Activated naive CD8-positive, alpha-beta T cell treated with anti-CD3 and anti-CD28 coated beads for 36 hours (primary cell): ENCODE results near the gene SLC7A6. TPM values are rescaled to one million over a fixed set of nuclear protein-coding genes. Genes with fewer than 3 reads are reported as not detected.

ENCODE experiments used
- DNase-seq: peaks from one replicate; pipeline ENCODE4 v3.0.0; 2021
- H3K27ac Mint-ChIP-seq: one replicate; pipeline ENCODE4 v1.8.0; 2022; ENCODE audit warnings: mild to moderate bottlenecking, moderate library complexity, mixed read lengths
- H3K27me3 Mint-ChIP-seq: one replicate; pipeline ENCODE4 v1.8.0; 2022; ENCODE audit warnings: mild to moderate bottlenecking, mixed read lengths
- H3K36me3 Mint-ChIP-seq: one replicate; pipeline ENCODE4 v1.8.0; 2021; ENCODE audit warnings: mild to moderate bottlenecking, mixed read lengths
- H3K4me1 Mint-ChIP-seq: one replicate; pipeline ENCODE4 v1.8.0; 2021; ENCODE audit warnings: mixed read lengths
- H3K4me3 Mint-ChIP-seq: one replicate; pipeline ENCODE4 v1.8.0; 2022; ENCODE audit warnings: mild to moderate bottlenecking, moderate library complexity, mixed read lengths
- H3K9me3 Mint-ChIP-seq: one replicate; pipeline ENCODE4 v1.8.0; 2022; ENCODE audit warnings: mixed read lengths
- total RNA-seq, 2 experiments: library from RNA; stranded (reverse); gene quantifications; one replicate each; pipeline ENCODE4 v1.2.3, GENCODE V29; 2021

Gene SLC7A6
- total RNA-seq, 2 experiments from 2014 or later: 65.9 to 69.9 TPM

DNA sequence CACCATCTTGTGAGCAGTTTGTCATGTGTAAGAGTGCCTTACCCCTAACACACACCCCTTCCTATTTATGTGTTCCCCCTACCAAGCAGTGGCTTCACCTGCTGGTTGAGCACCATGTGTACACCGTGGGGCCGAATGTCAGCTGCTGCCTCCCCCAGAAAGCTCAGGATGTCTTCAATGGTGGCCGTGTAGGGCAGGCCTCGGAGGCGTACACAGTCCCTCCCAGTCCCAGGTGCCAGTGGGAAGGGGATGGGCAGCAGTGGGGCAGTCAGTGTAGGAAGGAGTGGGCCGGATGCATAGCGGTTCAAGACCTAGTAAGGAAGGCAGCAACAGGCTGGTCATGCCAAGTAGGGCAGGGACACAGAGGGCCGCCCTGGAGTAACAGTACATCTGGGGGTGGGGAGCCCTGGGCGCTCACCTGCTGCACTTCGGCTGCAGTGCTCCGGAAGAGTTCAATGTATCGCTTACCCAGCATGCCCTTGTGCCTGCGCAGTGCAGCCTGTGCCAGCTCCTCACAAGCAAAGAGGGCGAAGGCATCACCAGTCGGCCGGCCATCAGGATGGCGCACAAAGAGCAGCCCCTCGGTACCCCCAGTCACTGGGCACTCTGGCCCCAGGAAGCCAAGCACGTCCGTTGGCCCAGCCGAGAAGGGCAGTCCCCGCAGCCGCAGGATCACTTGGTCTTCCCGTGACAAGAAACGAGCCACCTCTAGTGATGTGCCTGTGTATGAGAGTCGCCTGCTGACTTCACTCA, 32.8 kb upstream of the SLC7A6 start:
- peaks cover 6% of the 10 kb centered on the region for H3K36me3 Mint-ChIP-seq
- no peak for DNase-seq
- H3K4me1 Mint-ChIP-seq: peaks cover 40% of the 10 kb centered on the region
- H3K27me3 Mint-ChIP-seq: no peaks in the 10 kb centered on the region
- no peaks in the 10 kb centered on the region for H3K9me3 Mint-ChIP-seq
- H3K4me3 Mint-ChIP-seq: no peak overlapping the region
- H3K27ac Mint-ChIP-seq: peak overlapping the region; percentile 66

DNA sequence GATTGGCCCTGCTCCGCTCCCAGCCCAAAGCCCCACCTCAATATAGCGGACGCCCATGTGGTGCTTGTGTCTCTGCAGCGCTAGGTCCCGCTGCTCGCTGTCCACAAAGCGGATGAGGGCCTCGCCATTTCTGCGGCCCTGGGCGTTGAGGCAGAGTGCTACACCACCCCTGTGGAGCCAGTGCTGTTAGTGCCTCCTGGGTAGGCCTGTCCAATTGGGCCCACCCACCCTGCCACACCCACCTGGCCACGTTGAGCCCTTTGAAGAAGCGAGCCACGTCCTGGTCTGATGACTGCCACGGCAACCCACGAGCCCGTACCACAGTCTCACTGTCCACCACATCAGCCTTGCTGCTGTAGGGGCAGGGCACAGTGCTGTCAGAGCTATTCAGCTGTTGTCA, 32.0 kb upstream of the SLC7A6 start:
- no peak for DNase-seq
- Mint-ChIP-seq H3K27ac (no peak overlapping the region), H3K9me3 (no peaks in the 10 kb centered on the region), H3K4me3 (no peak overlapping the region), H3K4me1 (peaks cover 40% of the 10 kb centered on the region), H3K36me3 (peaks cover 6% of the 10 kb centered on the region), H3K27me3 (no peaks in the 10 kb centered on the region)

DNA sequence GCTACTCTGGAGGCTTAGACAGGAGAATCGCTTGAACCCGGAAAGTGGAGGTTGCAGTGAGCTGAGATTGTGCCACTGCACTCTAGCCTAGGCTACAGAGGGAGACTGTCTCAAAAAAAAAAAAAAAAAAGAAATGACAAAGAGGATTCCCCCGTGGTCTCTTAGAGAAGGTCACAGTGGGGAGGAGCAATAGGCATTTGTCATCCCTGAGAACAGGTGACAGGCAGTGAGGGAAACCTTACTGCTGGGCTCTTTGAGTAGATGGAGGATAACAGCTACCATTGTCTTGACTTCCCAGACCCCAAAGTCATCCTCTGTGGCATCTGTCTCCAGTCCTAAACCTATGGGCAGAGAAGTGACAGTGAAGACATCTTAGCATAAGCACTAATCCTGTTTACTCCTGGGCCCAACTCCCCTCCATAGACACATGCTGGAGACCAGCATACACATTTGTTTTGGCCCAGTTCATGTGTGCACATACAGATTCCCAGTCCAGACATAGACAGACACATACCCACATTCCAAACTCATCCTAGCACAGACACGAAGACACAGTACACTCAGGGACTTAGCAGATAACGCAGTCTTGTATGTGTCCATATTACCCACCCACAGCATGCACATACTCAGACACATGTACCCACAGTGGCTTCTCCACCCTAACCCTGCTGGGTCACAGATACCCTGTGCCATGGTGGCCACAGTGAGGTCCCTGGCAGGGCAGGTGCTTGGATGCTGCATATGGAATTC, 31.1 kb upstream of the SLC7A6 start:
- H3K9me3 Mint-ChIP-seq: no peaks in the 10 kb centered on the region
- peak overlapping the region; percentile 25 for H3K27ac Mint-ChIP-seq
- DNase-seq: no peak
- H3K4me3 Mint-ChIP-seq: no peak overlapping the region
- H3K4me1 Mint-ChIP-seq: peaks cover 35% of the 10 kb centered on the region
- H3K27me3 Mint-ChIP-seq: no peaks in the 10 kb centered on the region
- H3K36me3 Mint-ChIP-seq: peaks cover 4% of the 10 kb centered on the region

GRCh38 chr16:68233835-68234187, 30.5 kb upstream of the SLC7A6 start:
- Mint-ChIP-seq H3K36me3 (peaks cover 4% of the 10 kb centered on the region), H3K9me3 (no peaks in the 10 kb centered on the region)

DNA sequence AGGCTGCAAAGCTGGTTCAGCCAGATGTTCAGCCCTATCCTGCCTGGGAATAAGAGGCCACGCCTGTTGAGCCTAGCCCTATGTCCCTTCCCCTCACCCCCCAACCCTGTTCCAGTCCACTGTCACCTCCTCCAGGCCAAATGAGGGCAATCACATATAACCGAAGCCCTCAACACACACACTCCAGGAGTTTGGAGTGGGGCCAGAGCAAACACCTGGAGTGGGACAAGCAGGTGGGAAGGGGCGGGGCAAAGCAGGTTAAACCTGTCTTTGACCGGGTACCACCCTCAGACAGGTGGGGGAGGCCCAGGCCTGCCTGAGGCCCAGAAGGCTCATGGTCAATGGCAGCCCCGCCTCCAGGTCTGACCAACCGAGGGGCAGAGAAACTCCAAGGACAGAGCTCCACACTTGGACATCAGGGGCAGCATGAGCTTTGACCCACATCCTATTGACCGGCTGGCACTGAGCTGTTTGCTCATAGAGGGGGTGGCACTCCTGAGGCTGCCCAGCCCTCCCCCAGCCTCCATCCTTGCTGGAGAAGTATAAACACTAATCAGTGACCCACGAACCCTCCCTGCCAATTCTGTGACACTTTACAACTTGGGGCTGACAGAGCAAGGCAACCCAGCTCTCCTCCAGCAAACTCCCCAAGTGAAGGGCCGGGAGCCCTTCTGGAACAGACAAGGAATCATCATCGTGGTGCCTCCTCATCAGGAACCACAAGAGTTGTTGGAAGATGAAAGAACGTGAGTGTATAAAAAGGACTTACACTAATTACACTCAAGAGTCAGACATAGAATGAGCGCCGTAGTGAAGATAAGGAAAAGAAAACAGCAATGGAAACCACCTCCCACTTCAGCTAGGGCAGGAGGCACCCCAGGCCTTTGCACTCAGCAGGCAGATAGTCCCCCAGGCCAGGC, 29.9 kb upstream of the SLC7A6 start:
- H3K4me3 Mint-ChIP-seq: peak overlapping the region; percentile 22
- H3K4me1 Mint-ChIP-seq: peaks cover 28% of the 10 kb centered on the region
- no peak overlapping the region for H3K27ac Mint-ChIP-seq
- DNase-seq: no peak
- no peaks in the 10 kb centered on the region for H3K9me3 Mint-ChIP-seq
- H3K27me3 Mint-ChIP-seq: no peaks in the 10 kb centered on the region
- H3K36me3 Mint-ChIP-seq: no peaks in the 10 kb centered on the region

More at GRCh38 chr16:68233835-68234187, 30.5 kb upstream of the SLC7A6 start:
- Mint-ChIP-seq H3K4me3 (no peak overlapping the region), H3K27me3 (no peaks in the 10 kb centered on the region), H3K27ac (no peak overlapping the region), H3K4me1 (peaks cover 33% of the 10 kb centered on the region)
- DNase-seq: no peak

DNA sequence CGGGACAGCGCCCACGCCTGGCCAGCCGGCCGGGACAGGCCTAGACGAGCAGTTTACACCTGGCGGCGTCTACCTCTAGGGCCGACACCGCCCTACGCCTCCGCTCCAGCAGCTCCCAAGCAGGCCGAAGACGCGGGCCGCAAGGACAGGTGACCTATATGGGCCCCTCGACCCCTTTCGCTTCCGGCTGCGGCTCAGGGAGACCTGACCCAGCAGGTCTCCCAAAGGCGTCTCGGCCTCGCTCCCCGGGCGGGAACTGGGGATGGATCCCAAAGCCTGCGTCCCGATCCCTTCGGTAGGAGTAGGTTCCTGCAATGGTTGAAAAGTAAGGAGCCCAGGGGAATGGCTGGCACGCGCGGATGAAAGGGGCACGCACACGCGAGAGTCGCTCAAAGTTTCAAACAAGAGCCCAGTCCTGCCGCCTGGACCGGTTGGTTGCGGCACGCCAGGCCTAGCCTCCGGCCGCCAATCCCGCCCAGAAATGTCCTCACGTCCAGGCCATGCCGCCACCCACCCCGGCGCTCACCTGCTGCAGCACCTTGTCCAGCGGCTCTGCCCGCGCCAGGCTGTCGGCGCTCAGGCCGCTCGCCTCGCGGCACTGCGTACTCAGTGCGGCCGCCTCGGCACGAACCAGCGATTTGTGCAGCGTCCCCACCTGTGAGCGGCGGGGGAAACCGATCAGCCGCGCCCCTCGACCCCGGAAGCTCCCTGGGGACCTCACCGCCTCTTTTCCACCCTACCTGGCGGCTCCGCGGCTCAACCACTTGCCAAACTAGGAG, 29.0 kb upstream of the SLC7A6 start:
- Mint-ChIP-seq H3K4me1 (peaks cover 30% of the 10 kb centered on the region), H3K27ac (no peak overlapping the region), H3K36me3 (no peaks in the 10 kb centered on the region), H3K27me3 (no peaks in the 10 kb centered on the region), H3K4me3 (peak overlapping the region; percentile 37), H3K9me3 (no peaks in the 10 kb centered on the region)
- DNase-seq: no peak

DNA sequence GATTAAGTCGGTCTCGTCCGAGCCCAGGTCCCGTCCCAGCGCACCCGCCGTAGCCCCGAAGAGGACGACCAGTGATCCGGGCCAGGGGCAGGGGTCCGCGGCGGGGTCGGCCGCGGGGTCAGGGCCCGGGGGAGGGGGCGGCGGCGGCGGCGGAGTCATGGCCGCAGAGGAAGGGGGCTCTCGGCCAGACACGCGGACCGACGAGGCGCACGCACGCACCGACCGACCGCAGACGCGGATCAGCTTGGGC, 28.5 kb upstream of the SLC7A6 start, which contains the start of gene ESRP2:
ESRP2 (minus strand) TSS at position 241 of the 250 bp plus-strand sequence; CDS start at position 159, 82 bp downstream.
- Mint-ChIP-seq H3K4me1 (peaks cover 30% of the 10 kb centered on the region), H3K27ac (peak within 1 kb of the TSS; percentile 93), H3K36me3 (no peaks in the 10 kb centered on the region), H3K27me3 (no peaks in the 10 kb centered on the region), H3K4me3 (peak within 1 kb of the TSS; percentile 87), H3K9me3 (no peaks in the 10 kb centered on the region)
- no peak for DNase-seq

GRCh38 chr16:68236137-68236825, 28.0 kb upstream of the SLC7A6 start:
- Mint-ChIP-seq H3K9me3 (no peaks in the 10 kb centered on the region), H3K27ac (peak overlapping the region; percentile 93), H3K27me3 (no peaks in the 10 kb centered on the region), H3K36me3 (no peaks in the 10 kb centered on the region), H3K4me1 (peaks cover 30% of the 10 kb centered on the region), H3K4me3 (peak overlapping the region; percentile 87)
- peak; percentile 73 for DNase-seq

- peak overlapping the region; percentile 93 for H3K27ac Mint-ChIP-seq
Measured at GRCh38 chr16:68236826-68237242, 27.5 kb upstream of the SLC7A6 start.

DNA sequence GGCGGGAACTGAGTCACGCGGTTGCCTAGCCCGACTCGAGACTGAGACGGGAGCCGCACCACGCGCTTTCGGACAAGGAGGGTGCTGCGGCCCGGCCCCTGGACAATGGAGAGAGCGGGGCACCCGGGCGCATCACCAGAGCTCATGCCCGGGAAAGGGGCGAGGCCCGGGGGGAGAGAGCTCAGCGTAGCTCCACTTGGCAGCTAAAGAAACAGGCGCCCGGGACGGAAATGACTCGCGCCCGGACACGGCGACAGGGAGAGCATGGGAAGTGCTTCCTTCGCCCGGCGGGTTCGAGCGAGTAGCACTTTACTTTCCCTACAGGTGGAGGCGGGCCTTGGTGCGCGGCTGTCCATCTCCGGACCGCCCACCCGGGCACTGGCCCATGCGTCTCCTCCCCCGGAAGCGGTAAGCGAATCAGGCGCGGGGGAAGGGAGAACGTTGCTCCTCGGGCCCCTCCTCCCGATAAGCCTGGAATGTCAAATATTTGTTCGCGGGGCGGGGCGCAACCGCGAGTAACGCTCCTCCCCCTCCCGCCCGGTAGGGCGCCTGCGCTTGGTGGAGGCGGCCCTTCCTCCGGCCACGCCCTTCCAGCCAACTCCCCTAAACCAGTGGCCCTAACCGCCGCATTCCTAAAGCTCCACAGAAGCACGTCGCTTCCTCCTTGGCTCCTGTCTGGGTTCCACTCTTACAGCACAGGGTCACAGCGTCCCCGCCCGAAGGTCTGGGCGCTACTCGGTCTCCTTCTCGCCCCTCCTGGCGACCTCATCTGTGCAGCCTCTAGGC, 26.9 kb upstream of the SLC7A6 start:
- Mint-ChIP-seq H3K4me1 (peaks cover 30% of the 10 kb centered on the region), H3K9me3 (no peaks in the 10 kb centered on the region), H3K4me3 (peak overlapping the region; percentile 87), H3K27me3 (no peaks in the 10 kb centered on the region), H3K27ac (peak overlapping the region; percentile 93), H3K36me3 (no peaks in the 10 kb centered on the region)
- DNase-seq: peak; percentile 92

More at GRCh38 chr16:68236826-68237242, 27.5 kb upstream of the SLC7A6 start:
- Mint-ChIP-seq H3K36me3 (no peaks in the 10 kb centered on the region), H3K27me3 (no peaks in the 10 kb centered on the region), H3K4me3 (peak overlapping the region; percentile 87), H3K9me3 (no peaks in the 10 kb centered on the region), H3K4me1 (peaks cover 30% of the 10 kb centered on the region)
- DNase-seq: peak; percentile 44

GRCh38 chr16:68238029-68238345, 26.3 kb upstream of the SLC7A6 start:
- no peaks in the 10 kb centered on the region for H3K9me3 Mint-ChIP-seq
- peak overlapping the region; percentile 87 for H3K4me3 Mint-ChIP-seq
- no peaks in the 10 kb centered on the region for H3K27me3 Mint-ChIP-seq
- H3K27ac Mint-ChIP-seq: peak overlapping the region; percentile 93
- no peak for DNase-seq
- peaks cover 26% of the 10 kb centered on the region for H3K4me1 Mint-ChIP-seq
- no peaks in the 10 kb centered on the region for H3K36me3 Mint-ChIP-seq

DNA sequence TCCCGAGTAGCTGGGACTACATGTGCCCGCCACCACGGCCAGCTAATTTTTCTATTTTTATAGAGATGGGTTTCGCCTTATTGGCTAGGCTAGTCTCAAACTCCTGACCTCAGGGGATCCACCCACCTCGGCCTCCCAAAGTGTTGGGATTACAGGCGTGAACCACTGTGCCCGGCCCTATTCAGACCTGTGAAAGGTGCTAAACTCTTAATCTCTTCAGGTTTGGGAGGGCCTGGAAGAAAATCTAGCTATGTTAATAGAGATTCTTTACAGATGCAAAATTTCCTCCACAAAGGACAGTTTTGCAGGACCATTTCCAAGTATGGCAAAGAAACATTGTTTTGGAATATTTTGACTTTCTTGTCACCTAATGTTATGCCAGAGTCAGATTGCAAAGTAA, 22.2 kb upstream of the SLC7A6 start:
- H3K4me3 Mint-ChIP-seq: no peak overlapping the region
- H3K36me3 Mint-ChIP-seq: no peaks in the 10 kb centered on the region
- DNase-seq: no peak
- peaks cover 27% of the 10 kb centered on the region for H3K4me1 Mint-ChIP-seq
- H3K27me3 Mint-ChIP-seq: no peaks in the 10 kb centered on the region
- H3K9me3 Mint-ChIP-seq: no peaks in the 10 kb centered on the region
- no peak overlapping the region for H3K27ac Mint-ChIP-seq

DNA sequence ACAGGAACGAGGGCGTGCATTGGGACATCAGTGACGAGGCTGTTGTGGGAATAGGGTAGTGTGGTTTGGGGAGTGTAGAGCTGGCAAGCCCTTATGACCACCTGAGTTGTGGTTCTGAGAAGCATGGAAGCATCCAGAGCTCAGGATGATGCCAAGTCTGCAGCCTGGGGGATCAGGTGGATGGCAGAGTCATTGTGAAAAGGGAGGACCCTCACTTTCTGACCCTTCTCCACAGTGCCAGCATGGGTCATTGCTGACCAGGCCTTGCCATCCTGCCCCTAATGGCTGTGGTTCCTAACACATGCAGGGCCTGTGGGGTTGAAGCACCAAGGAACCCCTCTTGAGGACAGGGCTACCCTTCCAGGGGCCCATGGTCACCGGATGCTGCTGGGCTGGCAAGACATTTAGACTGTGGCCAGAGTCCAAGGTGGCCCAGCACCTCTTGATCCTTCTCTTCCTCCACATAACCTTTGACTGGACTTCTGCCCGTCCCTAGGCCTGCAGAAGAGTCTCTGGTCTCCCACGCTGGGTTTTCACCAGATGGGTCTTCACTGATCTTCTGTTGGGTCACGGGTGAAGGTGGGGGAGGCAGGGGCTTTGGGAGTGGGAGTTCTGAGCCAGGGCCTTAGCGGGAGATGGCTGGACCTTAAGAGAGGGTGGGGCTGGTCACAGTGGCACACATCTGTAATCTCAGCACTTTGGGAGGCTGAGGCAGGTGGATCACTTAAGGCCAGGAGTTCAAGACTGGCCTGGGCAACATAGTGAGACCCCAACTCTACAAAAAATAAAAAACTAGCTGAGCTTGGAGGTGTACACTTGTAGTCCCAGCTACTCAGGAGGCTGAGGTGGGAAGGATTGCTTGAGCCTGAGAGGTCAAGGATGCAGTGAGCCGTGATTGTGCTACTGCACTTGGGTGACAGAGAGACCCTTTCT, 21.1 kb upstream of the SLC7A6 start:
- peaks cover 29% of the 10 kb centered on the region for H3K4me1 Mint-ChIP-seq
- H3K27ac Mint-ChIP-seq: no peak overlapping the region
- no peaks in the 10 kb centered on the region for H3K9me3 Mint-ChIP-seq
- no peak for DNase-seq
- H3K36me3 Mint-ChIP-seq: no peaks in the 10 kb centered on the region
- H3K27me3 Mint-ChIP-seq: no peaks in the 10 kb centered on the region
- H3K4me3 Mint-ChIP-seq: peak overlapping the region; percentile 29
